Measurements from ENCODE around the gene COL25A1. TPM values are rescaled to one million over a fixed set of nuclear protein-coding genes. Genes with fewer than 3 reads are reported as not detected.

Gene COL25A1
- total RNA-seq, 2 experiments from 2014 or later: not detected

GRCh38 chr4:108917255-108917654, 385.2 kb downstream of the COL25A1 start:
- Mint-ChIP-seq H3K9me3 (no peaks in the 10 kb centered on the region), H3K27ac (no peak overlapping the region), H3K36me3 (no peaks in the 10 kb centered on the region), H3K27me3 (peaks cover 4% of the 10 kb centered on the region), H3K4me3 (no peak overlapping the region), H3K4me1 (ENCODE audit: low read depth) (no peaks in the 10 kb centered on the region)
- intact Hi-C loops (cut with micrococcal nuclease): no loop called here
- no peak for DNase-seq
- ChIA-PET CTCF (no interaction called here), POLR2A (no interaction called here)

GRCh38 chr4:108916638-108917037, 385.8 kb downstream of the COL25A1 start:
- no peaks in the 10 kb centered on the region for H3K36me3 Mint-ChIP-seq
- H3K9me3 Mint-ChIP-seq: no peaks in the 10 kb centered on the region
- CTCF ChIA-PET: no interaction called here
- H3K27me3 Mint-ChIP-seq: peaks cover 4% of the 10 kb centered on the region
- DNase-seq: no peak
- H3K27ac Mint-ChIP-seq: no peak overlapping the region
- POLR2A ChIA-PET: no interaction called here
- H3K4me3 Mint-ChIP-seq: no peak overlapping the region
- intact Hi-C loops (cut with micrococcal nuclease): no loop called here
- no peaks in the 10 kb centered on the region for H3K4me1 Mint-ChIP-seq (ENCODE audit: low read depth)

- Mint-ChIP-seq H3K27me3 (peaks cover 3% of the 10 kb centered on the region), H3K27ac (no peak overlapping the region), H3K9me3 (no peaks in the 10 kb centered on the region), H3K4me3 (no peak overlapping the region), H3K4me1 (ENCODE audit: low read depth) (no peaks in the 10 kb centered on the region), H3K36me3 (no peaks in the 10 kb centered on the region)
- DNase-seq: no peak
- CTCF ChIA-PET: no interaction called here
- POLR2A ChIA-PET: no interaction called here
- intact Hi-C loops (cut with micrococcal nuclease): no loop called here
Observed at GRCh38 chr4:108906866-108907367, 395.5 kb downstream of the COL25A1 start.

- ChIA-PET POLR2A (no interaction called here), CTCF (no interaction called here)
- Mint-ChIP-seq H3K36me3 (no peaks in the 10 kb centered on the region), H3K27ac (no peak overlapping the region), H3K4me3 (no peak overlapping the region), H3K27me3 (peaks cover 3% of the 10 kb centered on the region), H3K4me1 (ENCODE audit: low read depth) (no peaks in the 10 kb centered on the region), H3K9me3 (no peaks in the 10 kb centered on the region)
- intact Hi-C loops (cut with micrococcal nuclease): no loop called here
- no peak for DNase-seq
Observed at GRCh38 chr4:108906006-108906405, 396.5 kb downstream of the COL25A1 start.

DNA sequence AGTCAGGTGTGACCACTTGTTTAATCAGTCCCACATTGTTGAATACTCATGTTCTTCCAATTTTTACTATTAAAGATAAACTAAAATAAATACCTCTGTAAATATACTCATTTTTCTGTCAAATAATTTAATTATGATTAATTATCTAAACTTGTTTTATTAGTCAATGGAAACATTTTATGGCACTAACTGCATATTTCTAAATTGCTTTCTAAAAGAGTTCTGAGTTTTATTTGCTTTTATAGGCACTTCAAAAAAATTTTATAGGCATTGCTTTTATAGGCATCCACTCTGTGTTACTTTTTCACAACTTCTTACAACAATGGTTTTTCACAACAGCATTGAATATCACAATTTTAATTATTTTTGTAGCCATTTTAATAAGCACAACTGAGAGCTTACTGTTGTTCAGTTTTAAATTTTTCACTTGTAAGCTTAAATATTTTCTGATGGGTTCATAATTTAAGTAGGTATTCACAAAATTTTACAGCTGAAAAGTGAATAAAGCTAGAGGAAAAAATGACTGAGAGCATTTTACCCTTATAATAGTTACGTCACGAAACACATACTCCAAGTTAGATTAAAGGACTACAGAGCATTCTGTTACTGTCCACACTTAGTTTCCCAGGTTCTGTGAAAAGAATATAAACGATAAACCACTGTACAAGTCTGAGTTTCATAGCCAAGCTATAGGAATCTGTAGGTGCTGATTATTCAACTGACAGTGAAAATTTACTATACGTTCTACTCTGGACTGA, 398.8 kb downstream of the COL25A1 start:
- Mint-ChIP-seq H3K4me3 (no peak overlapping the region), H3K9me3 (no peaks in the 10 kb centered on the region), H3K27me3 (peaks cover 2% of the 10 kb centered on the region), H3K36me3 (no peaks in the 10 kb centered on the region), H3K27ac (no peak overlapping the region), H3K4me1 (ENCODE audit: low read depth) (no peaks in the 10 kb centered on the region)
- ChIA-PET POLR2A (no interaction called here), CTCF (interaction anchor here (0.5 kb wide), 1 partner anchor 1116 kb away, joined by 7 read pairs; no protein-coding TSS in a partner anchor)
- intact Hi-C loops (cut with micrococcal nuclease): no loop called here
- DNase-seq: no peak

DNA sequence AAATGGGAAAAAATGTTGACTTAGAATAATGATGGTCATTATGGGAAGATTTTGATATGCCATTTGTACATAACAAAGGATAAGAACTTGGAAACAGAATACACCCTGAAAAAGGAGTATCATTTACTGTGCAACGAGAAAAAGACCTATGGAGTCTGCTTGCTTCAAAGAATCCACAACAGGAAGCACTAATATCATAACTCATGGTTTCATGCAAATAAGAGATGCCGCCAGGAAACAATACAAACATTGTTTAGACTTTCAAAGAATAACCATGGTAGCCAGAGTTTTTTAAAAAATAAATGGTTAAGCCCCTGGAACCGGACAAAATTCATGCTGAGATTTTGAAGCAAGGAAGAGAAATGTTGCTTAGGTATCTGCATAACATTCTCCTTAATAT, 399.7 kb downstream of the COL25A1 start:
- no peak overlapping the region for H3K4me3 Mint-ChIP-seq
- DNase-seq: no peak
- no peak overlapping the region for H3K27ac Mint-ChIP-seq
- H3K9me3 Mint-ChIP-seq: no peaks in the 10 kb centered on the region
- H3K36me3 Mint-ChIP-seq: no peaks in the 10 kb centered on the region
- H3K4me1 Mint-ChIP-seq (ENCODE audit: low read depth): no peaks in the 10 kb centered on the region
- intact Hi-C loops (cut with micrococcal nuclease): no loop called here
- peaks cover 2% of the 10 kb centered on the region for H3K27me3 Mint-ChIP-seq
- ChIA-PET CTCF (no interaction called here), POLR2A (no interaction called here)

DNA sequence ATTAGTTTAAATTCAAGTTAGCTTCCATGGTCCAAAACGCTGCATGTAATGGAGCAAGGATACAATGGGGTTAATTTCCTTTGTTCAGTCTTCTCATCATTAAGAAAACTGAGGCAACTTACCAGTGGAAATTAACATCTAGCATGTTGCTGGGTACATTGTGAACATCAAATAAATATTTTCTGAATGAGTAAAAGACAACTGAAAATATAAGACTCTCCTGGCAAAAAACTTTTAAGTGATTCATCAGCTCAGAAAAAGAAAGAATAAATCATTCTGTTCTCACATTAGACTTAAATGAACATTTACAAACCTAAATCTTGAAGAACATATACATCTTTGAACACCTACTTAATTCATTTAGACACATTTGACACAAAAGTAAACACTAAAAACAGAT, 401.2 kb downstream of the COL25A1 start:
- CTCF ChIA-PET: interaction anchor here (0.6 kb wide), 1 partner anchor 226 kb away, joined by 3 read pairs; no protein-coding TSS in a partner anchor
- intact Hi-C loops (cut with micrococcal nuclease): no loop called here

DNA sequence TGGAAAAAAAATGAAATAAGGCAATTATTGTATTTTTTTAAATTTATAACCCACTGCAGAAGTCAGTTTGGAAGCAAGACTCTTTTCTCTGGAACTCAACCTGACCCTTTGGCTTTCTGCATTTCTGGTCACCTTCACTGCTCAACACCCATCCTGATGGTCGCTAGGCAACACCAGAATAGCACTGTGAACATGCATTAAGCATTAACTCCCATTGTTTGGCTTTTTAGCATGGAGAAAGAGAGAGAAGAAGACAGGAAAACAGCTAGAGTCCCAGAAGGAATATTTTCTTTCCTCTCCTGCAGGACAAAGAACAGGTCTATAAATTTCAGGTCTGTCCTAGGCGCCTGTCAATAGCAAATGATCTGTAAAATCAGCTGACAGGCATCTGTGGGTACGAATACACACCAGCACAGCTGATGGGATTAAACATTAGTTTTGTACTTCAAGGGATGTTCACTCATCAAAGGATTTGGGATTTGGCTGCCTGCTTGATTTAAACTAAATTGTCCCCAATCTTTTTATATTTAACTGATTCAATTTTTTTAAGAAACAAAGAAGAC, 402.4 kb downstream of the COL25A1 start:
- Mint-ChIP-seq H3K4me3 (no peak overlapping the region), H3K36me3 (no peaks in the 10 kb centered on the region), H3K27ac (no peak overlapping the region), H3K9me3 (no peaks in the 10 kb centered on the region), H3K27me3 (peaks cover 2% of the 10 kb centered on the region), H3K4me1 (ENCODE audit: low read depth) (no peaks in the 10 kb centered on the region)
- POLR2A ChIA-PET: no interaction called here
- intact Hi-C loops (cut with micrococcal nuclease): no loop called here
- DNase-seq: no peak
- CTCF ChIA-PET: no interaction called here

More for the DNA sequence above, 401.2 kb downstream of the COL25A1 start:
- Mint-ChIP-seq H3K27me3 (peaks cover 2% of the 10 kb centered on the region), H3K9me3 (no peaks in the 10 kb centered on the region), H3K4me3 (no peak overlapping the region), H3K36me3 (no peaks in the 10 kb centered on the region), H3K4me1 (ENCODE audit: low read depth) (no peaks in the 10 kb centered on the region), H3K27ac (no peak overlapping the region)
- DNase-seq: no peak
- POLR2A ChIA-PET: no interaction called here

- DNase-seq: no peak
- no peak overlapping the region for H3K4me3 Mint-ChIP-seq
- intact Hi-C loops (cut with micrococcal nuclease): no loop called here
- no peak overlapping the region for H3K27ac Mint-ChIP-seq
- no peaks in the 10 kb centered on the region for H3K4me1 Mint-ChIP-seq (ENCODE audit: low read depth)
- no peaks in the 10 kb centered on the region for H3K9me3 Mint-ChIP-seq
- ChIA-PET CTCF (no interaction called here), POLR2A (no interaction called here)
- no peaks in the 10 kb centered on the region for H3K36me3 Mint-ChIP-seq
- H3K27me3 Mint-ChIP-seq: peaks cover 3% of the 10 kb centered on the region
Observed at GRCh38 chr4:108893468-108893867, 409.0 kb downstream of the COL25A1 start.

- intact Hi-C loops (cut with micrococcal nuclease): no loop called here
- H3K36me3 Mint-ChIP-seq: no peaks in the 10 kb centered on the region
- no peak for DNase-seq
- H3K27me3 Mint-ChIP-seq: peaks cover 3% of the 10 kb centered on the region
- H3K27ac Mint-ChIP-seq: no peak overlapping the region
- no peaks in the 10 kb centered on the region for H3K4me1 Mint-ChIP-seq (ENCODE audit: low read depth)
- H3K4me3 Mint-ChIP-seq: no peak overlapping the region
- H3K9me3 Mint-ChIP-seq: no peaks in the 10 kb centered on the region
- POLR2A ChIA-PET: no interaction called here
- CTCF ChIA-PET: no interaction called here
Observed at GRCh38 chr4:108891896-108892590, 410.4 kb downstream of the COL25A1 start.

DNA sequence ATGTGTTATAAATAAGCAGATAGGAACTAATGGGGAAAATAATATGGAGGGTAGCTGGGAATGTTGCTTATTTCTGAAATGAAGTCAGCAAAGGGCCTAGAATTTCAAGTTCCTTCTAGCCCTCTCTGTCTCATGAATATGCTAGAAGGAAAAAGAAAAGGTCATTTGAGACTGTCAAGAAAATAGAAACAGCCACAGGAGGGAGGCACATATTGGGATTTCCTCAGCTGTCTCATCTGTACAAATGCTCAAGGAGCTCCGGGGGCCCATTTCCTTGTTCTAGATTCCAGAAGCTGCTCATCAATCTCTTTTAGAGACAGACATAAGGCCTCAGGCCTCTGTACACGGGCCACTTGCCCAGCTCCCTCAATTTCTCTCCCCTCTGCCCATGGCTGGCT, 412.0 kb downstream of the COL25A1 start:
- H3K36me3 Mint-ChIP-seq: no peaks in the 10 kb centered on the region
- H3K4me1 Mint-ChIP-seq (ENCODE audit: low read depth): no peaks in the 10 kb centered on the region
- ChIA-PET POLR2A (no interaction called here), CTCF (no interaction called here)
- intact Hi-C loops (cut with micrococcal nuclease): no loop called here
- no peak overlapping the region for H3K27ac Mint-ChIP-seq
- H3K4me3 Mint-ChIP-seq: no peak overlapping the region
- H3K27me3 Mint-ChIP-seq: peaks cover 3% of the 10 kb centered on the region
- no peak for DNase-seq
- no peaks in the 10 kb centered on the region for H3K9me3 Mint-ChIP-seq

- POLR2A ChIA-PET: no interaction called here
- CTCF ChIA-PET: no interaction called here
- intact Hi-C loops (cut with micrococcal nuclease): no loop called here
- DNase-seq: no peak
- Mint-ChIP-seq H3K9me3 (no peaks in the 10 kb centered on the region), H3K4me3 (no peak overlapping the region), H3K27ac (no peak overlapping the region), H3K4me1 (ENCODE audit: low read depth) (no peaks in the 10 kb centered on the region), H3K36me3 (no peaks in the 10 kb centered on the region), H3K27me3 (peaks cover 3% of the 10 kb centered on the region)
Observed at GRCh38 chr4:108889696-108890483, 412.6 kb downstream of the COL25A1 start.

All from activated CD4-positive, alpha-beta memory T cell treated with anti-CD3 and anti-CD28 coated beads for 36 hours (primary cell).